AG09319 (cell line): ENCODE results near the gene MARCKS.

Experiments used
- DNase-seq: peaks from one replicate; pipeline ENCODE4 v3.0.0-alpha.2; 2010; ENCODE audit warnings: low read depth; ENCODE audit errors: extremely low read depth
- TF ChIP-seq, protein P1 (sequence below): IDR thresholded peaks from 2 replicates; pipeline ENCODE4 v1.5.1; 2011; ENCODE audit warnings: low read depth, mild to moderate bottlenecking, inconsistent platforms, low read length, moderate library complexity

The MARCKS gene

DNA sequence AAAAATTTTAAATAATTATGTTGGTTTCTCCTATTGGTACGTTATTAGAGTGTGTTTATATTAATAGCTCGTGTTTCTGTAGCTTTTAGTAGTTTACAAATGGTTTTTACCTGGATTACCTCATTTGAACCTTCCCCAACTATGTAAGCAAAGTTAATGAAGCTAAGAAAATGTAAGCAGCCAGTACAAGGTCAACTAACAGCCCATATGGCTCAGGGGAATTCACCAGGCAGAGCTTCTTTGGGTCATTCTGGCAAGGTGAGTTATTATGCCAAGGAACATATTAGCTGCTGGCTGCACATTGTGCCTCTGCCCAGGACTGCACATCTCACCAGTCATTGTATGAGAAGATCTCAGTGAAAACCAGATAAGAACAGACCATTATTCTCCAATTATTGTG lies 27.0 kb upstream of the MARCKS start:
- TF ChIP-seq, protein P1, sequence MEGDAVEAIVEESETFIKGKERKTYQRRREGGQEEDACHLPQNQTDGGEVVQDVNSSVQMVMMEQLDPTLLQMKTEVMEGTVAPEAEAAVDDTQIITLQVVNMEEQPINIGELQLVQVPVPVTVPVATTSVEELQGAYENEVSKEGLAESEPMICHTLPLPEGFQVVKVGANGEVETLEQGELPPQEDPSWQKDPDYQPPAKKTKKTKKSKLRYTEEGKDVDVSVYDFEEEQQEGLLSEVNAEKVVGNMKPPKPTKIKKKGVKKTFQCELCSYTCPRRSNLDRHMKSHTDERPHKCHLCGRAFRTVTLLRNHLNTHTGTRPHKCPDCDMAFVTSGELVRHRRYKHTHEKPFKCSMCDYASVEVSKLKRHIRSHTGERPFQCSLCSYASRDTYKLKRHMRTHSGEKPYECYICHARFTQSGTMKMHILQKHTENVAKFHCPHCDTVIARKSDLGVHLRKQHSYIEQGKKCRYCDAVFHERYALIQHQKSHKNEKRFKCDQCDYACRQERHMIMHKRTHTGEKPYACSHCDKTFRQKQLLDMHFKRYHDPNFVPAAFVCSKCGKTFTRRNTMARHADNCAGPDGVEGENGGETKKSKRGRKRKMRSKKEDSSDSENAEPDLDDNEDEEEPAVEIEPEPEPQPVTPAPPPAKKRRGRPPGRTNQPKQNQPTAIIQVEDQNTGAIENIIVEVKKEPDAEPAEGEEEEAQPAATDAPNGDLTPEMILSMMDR: no peak
- no peak for DNase-seq

DNA sequence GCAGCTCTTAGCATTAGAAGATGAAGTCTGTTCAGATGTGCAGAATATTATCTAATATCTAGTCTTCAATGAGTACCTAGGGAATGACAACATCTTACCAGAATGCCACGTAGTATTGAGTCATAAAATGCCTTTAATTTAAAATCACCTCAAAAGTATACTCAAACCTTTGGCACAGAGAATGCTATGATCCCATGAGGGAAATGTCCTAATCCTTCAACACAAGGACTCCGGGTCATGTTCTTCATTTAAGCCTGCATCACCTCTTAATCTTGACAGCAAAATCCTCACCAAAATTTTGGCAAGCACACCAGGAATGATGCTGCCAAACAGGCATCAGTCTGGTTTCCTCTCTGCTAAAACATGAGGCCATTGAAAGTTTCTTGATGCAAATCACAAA lies 23.6 kb upstream of the MARCKS start:
- TF ChIP-seq, protein P1: no peak

DNA sequence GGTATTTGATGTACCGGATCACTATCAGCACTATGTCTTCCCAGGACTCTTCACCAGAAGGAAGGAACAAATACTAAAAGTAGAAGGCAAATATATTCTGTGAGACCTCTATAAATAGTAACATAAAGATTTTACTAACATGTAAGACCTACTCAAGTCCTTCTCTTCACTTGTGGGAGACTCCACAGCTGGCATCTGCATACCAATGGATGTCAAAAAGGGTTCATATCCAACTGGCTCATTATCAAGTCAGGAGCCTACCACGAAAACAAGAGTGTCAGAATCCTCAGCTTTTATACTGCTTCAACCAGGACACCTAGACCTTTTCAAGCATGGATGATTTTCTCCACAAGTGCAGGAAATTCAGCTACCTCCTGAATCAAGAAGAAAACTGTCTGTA lies 20.0 kb upstream of the MARCKS start:
- TF ChIP-seq, protein P1: no peak
- DNase-seq: no peak

More for the DNA sequence above, 23.6 kb upstream of the MARCKS start:
- DNase-seq: no peak

DNA sequence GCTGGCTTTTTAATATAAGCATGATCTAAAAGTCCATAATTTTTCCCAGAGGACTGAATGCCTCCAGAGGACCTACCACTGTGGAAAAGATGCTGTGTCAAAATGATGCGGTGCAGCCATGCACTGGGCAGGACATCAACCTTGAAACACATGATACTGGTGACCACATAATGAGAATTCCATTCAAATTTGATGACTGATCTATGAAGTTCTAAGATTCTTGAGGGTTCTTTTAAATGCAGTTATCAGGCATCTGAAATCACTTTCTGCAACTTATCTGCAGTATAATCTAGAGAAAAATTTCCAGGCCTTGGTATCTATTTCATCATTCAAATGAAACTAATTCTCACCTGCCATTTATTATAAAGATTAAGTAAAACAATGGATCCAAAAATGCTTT lies 15.0 kb upstream of the MARCKS start:
- TF ChIP-seq, protein P1: no peak
- DNase-seq: no peak

DNA sequence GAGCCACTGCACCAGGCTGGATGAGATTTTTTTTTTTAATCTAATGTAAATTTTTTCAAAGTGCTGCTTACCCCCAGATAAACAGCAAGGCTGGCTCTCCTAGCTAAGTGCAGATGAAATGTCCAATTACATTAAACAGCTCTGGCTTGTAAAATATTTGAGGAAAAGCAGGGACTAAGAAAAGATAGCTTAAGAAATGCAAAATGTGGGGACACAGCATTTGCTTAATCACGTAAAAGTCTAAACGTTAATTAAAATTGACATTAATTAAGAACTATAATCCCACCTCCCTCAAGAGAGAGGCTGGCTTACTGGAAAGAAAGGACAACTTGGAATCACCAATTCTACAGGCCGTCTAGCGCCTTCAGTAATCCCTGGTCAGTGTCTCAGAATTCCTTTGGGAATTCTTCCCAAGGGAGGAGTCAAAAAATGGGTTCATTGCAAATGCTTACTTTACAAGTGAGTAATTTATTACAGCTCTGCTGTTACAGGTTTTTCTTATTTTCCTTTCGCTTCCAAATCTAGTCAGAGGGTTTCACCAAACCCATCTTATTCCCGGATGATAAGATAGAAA lies 13.6 kb upstream of the MARCKS start:
- TF ChIP-seq, protein P1: no peak
- DNase-seq: no peak

DNA sequence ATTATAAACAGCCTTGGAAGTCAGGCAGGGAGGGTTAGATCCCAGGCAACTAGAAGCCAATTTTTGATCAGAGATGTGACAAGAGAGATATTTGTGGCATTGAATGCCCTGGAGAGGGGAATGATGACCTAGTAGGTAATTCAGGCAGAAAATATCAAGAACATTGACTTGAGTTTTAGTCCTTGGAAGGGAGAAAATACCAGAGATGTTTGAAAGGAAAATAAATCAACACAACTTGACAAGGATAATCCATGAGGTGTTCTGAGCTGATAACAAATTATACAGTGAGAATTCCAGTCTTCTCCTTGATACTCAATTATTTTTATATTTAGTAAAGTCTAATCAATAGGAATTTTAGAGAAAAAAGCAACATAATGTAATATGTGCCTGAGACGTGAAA lies 10.6 kb upstream of the MARCKS start:
- TF ChIP-seq, protein P1: no peak
- DNase-seq: no peak

DNA sequence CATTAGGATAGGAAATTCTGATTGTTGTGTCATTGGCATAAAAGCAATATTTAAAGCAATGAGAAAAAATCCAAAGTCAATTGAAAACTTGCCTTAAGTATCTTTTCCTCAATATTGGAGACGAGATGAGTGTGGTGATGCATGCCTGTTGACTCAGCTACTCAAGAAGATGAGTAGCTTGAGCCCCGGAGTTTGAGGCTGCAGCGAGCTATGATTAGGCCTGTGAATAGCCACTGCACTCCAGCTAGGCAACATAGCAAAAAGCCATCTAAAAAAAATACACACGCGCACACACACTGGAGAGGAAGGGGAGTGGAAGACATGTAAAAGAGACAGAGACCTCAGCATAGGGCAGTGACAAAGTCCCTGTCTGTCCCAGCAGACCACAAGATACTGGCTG lies 9.7 kb upstream of the MARCKS start:
- DNase-seq: no peak
- TF ChIP-seq, protein P1: no peak
